ENCODE measurements around the gene LCE3A.

DNA sequence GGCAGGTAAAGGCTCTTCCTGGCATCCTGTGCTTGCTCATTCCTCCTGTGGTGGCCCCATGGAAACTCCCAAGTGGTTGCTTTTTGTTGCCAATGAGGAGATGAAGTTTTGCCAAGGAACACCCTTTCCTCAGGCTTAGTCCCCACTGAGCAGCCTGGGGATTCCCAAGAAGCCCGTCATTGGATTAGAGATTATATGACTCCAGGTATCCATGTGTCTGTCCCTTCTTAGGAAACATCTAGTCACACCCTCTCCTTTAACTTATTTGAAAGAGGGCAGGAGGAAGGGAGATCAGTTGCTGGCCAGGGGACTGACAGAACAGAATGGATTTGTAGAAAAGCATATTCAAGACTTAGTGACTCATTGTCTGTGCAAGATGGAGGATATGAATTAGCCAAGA is 3.8 kb upstream of the LCE3A start:
- TF ChIP-seq SUZ12 (IDR thresholded peaks at IDR 0.05; ENCODE audit: extremely low read depth, insufficient read depth, insufficient read length) (no peak), ZNF274 (IDR thresholded peaks at IDR 0.05; ENCODE audit: low read depth, low read length) (no peak), YY1 (IDR thresholded peaks at IDR 0.05; ENCODE audit: insufficient read depth, insufficient read length) (no peak)
